Common myeloid progenitor, CD34-positive (primary cell): Measurements from ENCODE around the gene LAMB1.

Experiments
- CTCF ChIA-PET: fragments of 350-600 bp; sonication (Branson Sonifier 250); formaldehyde crosslinking; loops from one replicate; lab custom pipeline; 2021; ENCODE audit warnings: antibody characterized with exemption; lab: Charles Lee
- POLR2A ChIA-PET: fragments of 350-600 bp; sonication (Branson Sonifier 250); formaldehyde crosslinking; loops from one replicate; lab custom pipeline; 2021; ENCODE audit warnings: antibody characterized with exemption; lab: Charles Lee
- DNase-seq, 3 donors: peaks; one replicate each; pipeline versions ENCODE4 v3.0.0 to v3.0.0-alpha.2; 2013
- H3K27ac ChIP-seq, 2 experiments: 1 replicate in 1 of 2; 2 replicates in 1 of 2; pipeline ENCODE4 v1.7.0; 2013; ENCODE audit warnings: inconsistent platforms in 2 of 2, low read length in 2 of 2, mild to moderate bottlenecking in 2 of 2, low read depth in 1 of 2, moderate library complexity in 1 of 2; ENCODE audit not compliant: severe bottlenecking in 2 of 2, insufficient read depth in 1 of 2, poor library complexity in 1 of 2
- H3K27me3 ChIP-seq, 5 experiments: replicated peaks in 2 of 5; 1 replicate in 3 of 5; 2 replicates in 2 of 5; pipeline versions ENCODE4 v1.6.1 to v1.7.0; 2013; ENCODE audit warnings: low read length in 4 of 5, mild to moderate bottlenecking in 2 of 5, moderate library complexity in 2 of 5, inconsistent platforms in 1 of 5; ENCODE audit not compliant: insufficient read depth in 5 of 5, control insufficient read depth in 4 of 5
- H3K36me3 ChIP-seq, 4 experiments: 1 replicate in 2 of 4; 2 replicates in 2 of 4; pipeline versions ENCODE4 v1.6.1 to v1.7.0; 2013; ENCODE audit warnings: low read length in 3 of 4, control low read depth in 1 of 4, mild to moderate bottlenecking in 1 of 4; ENCODE audit not compliant: control insufficient read depth in 4 of 4, insufficient read depth in 4 of 4
- H3K4me1 ChIP-seq, 4 experiments: 1 replicate in 3 of 4; 2 replicates in 1 of 4; pipeline versions ENCODE4 v1.6.1 to v1.7.1; 2013; ENCODE audit warnings: low read length in 3 of 4, mild to moderate bottlenecking in 3 of 4, control low read depth in 1 of 4, inconsistent platforms in 1 of 4, moderate library complexity in 1 of 4; ENCODE audit not compliant: control insufficient read depth in 4 of 4, insufficient read depth in 4 of 4; ENCODE audit errors: control extremely low read depth in 1 of 4
- H3K4me3 ChIP-seq, 7 experiments: 1 replicate in 4 of 7; 2 replicates in 3 of 7; pipeline versions ENCODE4 v1.5.1 to v1.7.0; 2013; ENCODE audit warnings: mild to moderate bottlenecking in 7 of 7, low read length in 6 of 7, moderate library complexity in 6 of 7, inconsistent platforms in 2 of 7, low read depth in 2 of 7, control low read depth in 1 of 7; ENCODE audit not compliant: insufficient read depth in 4 of 7, control insufficient read depth in 1 of 7; ENCODE audit errors: extremely low read depth in 1 of 7
- H3K9me3 ChIP-seq, 5 experiments: 1 replicate in 4 of 5; 2 replicates in 1 of 5; pipeline versions ENCODE4 v1.6.1 to v1.7.1; 2013; ENCODE audit warnings: low read length in 4 of 5, mild to moderate bottlenecking in 2 of 5, inconsistent platforms in 1 of 5, low read depth in 1 of 5, moderate library complexity in 1 of 5; ENCODE audit not compliant: control insufficient read depth in 4 of 5, insufficient read depth in 2 of 5; ENCODE audit errors: control extremely low read depth in 1 of 5
- WGBS: methylation state at CpG from one replicate; pipeline ENCODE4 v1.1.5; 2013; ENCODE audit not compliant: insufficient coverage; 5-methylcytosine and 5-hydroxymethylcytosine counted together

Gene LAMB1

DNA sequence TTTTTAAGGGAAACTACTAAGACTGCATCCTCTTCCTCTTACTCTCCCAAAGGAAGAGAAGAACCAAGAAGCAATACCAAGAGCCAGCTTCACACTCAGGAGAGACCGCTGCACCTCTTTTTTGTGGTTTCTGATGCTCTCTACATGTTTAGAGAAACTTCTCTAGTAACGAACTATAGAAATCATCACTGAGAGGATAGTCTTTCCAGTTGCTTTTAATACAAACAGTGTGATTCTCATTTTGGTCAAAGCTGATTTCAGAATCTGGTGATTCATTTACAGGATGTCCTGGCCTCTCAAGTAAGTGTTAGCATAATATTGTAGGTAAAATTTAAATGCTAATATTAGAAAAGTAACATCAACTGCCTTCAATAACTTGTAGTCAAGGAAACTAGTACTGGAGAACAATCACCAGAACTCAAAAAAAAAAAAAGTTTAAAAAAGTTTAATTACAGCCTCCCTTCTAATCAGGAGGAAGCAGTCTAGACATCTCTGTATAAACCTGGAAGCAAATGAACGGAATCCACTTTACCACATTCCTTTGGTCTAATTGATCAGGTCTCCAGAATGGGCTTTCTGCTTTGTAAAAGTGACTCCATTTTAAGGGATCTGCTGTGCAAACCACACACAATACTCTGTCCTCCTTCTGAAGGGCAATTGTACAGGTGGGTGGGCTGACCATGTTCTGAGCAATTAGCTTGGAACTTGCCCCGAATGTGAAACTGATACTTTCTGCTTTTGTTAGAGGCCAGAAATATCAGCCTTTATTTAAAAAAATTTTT, 3.0 kb downstream of the LAMB1 start:
- WGBS, result 90% methylated on average over 2 of the region's 4 CpGs
- Histone ChIP-seq H3K9me3 (no peaks in the 10 kb centered on the region), H3K27ac (no peak overlapping the region), H3K4me1 (peaks cover 3 to 27% (median 22%) of the 10 kb centered on the region in 4 experiments), H3K36me3 (no peaks in the 10 kb centered on the region), H3K27me3 (peaks cover 2 to 79% (median 40%) of the 10 kb centered on the region in 5 experiments), H3K4me3 (no peak overlapping the region)
- DNase-seq, result peak in 1 of 3 donors; percentile 9
- ChIA-PET POLR2A (no interaction called here), CTCF (no interaction called here)

GRCh38 chr7:107998660-107999480, 4.1 kb downstream of the LAMB1 start:
- no peak for DNase-seq
- POLR2A ChIA-PET, result no interaction called here
- 100% methylated on average over 3 of the region's 3 CpGs for WGBS
- Histone ChIP-seq H3K27me3 (peaks cover 2 to 74% (median 34%) of the 10 kb centered on the region in 5 experiments), H3K9me3 (no peaks in the 10 kb centered on the region), H3K27ac (no peak overlapping the region), H3K4me3 (no peak overlapping the region), H3K4me1 (peaks cover 3 to 25% (median 22%) of the 10 kb centered on the region in 4 experiments), H3K36me3 (no peaks in the 10 kb centered on the region)
- CTCF ChIA-PET, result interaction anchor here (0.8 to 1.0 kb wide), 2 partner anchors 18 to 78 kb away, joined by 3 read pairs; no protein-coding TSS in a partner anchor

DNA sequence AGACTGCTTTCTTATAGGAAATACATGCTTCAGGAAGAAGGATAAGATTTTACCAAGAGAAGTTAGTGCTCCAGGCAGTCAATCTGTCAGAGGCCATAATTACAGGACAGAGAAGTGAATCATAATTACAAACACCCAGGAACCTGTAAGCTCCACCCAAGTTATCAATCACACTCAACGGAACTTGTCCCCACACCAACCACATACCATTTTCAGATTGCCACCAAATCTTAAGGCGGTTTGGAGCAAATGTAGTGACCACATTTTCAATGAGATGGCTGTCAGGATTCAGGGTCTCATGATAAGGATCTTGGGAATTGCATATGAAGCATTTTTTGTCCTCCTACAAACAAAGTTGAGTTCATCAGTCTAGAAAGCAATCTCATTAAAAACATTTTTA, 4.8 kb downstream of the LAMB1 start:
- 100% methylated on average over 1 of the region's 2 CpGs for WGBS

GRCh38 chr7:107996072-107996882, 6.7 kb downstream of the LAMB1 start:
- peaks cover 2 to 54% (median 22%) of the 10 kb centered on the region in 5 experiments for H3K27me3 ChIP-seq
- H3K36me3 ChIP-seq, result no peaks in the 10 kb centered on the region
- WGBS, result 84% methylated on average over 4 of the region's 7 CpGs
- ChIA-PET POLR2A (no interaction called here), CTCF (no interaction called here)
- no peak overlapping the region for H3K4me3 ChIP-seq
- no peak for DNase-seq
- no peak overlapping the region for H3K27ac ChIP-seq
- H3K4me1 ChIP-seq, result peaks cover 0 to 3% (median 2%) of the 10 kb centered on the region in 4 experiments
- no peaks in the 10 kb centered on the region for H3K9me3 ChIP-seq

More for the DNA sequence above, 4.8 kb downstream of the LAMB1 start:
- Histone ChIP-seq H3K36me3 (no peaks in the 10 kb centered on the region), H3K27me3 (peaks cover 2 to 71% (median 32%) of the 10 kb centered on the region in 5 experiments), H3K4me1 (peaks cover 3 to 22% (median 20%) of the 10 kb centered on the region in 4 experiments), H3K9me3 (no peaks in the 10 kb centered on the region), H3K4me3 (no peak overlapping the region), H3K27ac (no peak overlapping the region)
- POLR2A ChIA-PET, result no interaction called here
- CTCF ChIA-PET, result interaction anchor here (0.8 kb wide), 1 partner anchor 78 kb away, joined by 3 read pairs; no protein-coding TSS in a partner anchor
- DNase-seq, result no peak

DNA sequence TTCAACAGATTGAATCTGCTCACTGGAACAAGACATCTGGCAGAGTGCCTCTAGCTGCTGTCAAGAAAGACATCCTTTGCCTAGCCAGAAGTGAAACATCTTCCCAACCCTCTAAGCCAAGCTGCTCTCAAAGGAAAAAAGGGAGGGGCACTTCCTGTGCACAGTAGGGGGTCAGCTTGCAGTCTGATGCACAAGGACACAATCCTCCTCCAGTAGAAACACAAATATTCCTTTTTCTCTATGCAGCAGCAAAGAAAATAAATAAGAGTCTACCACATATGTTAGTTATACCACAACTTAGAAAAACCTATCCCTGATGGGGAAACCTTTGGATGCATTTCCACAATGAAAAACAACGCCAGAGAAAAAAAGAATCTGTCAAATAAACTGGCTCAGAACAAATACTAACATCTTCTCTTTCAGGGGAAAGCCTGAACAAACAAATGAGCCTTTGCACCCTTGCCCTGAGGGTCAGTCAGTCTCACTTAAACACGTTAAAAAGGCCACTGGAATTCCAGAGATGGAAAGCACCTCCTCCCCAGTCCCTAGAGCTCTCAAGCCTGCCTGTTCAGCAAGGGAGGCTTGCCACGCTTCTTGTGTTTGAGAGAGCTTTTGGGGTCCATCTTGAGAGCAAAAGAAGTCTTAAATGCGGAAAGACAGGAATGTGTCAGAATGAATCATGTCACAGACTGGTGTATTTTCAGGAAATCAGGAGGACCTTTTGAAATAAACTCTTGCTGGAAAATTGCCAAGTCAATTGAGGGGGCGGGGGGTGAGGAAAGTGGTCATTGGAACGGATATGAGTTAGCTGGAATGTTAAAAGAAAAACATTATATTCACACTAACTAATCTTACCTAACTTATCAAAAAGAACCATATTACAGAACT, 7.5 kb downstream of the LAMB1 start:
- ChIA-PET POLR2A (no interaction called here), CTCF (no interaction called here)
- Histone ChIP-seq H3K36me3 (no peaks in the 10 kb centered on the region), H3K27ac (no peak overlapping the region), H3K4me3 (no peak overlapping the region), H3K4me1 (no peaks in the 10 kb centered on the region), H3K9me3 (no peaks in the 10 kb centered on the region), H3K27me3 (peaks cover 0 to 47% (median 14%) of the 10 kb centered on the region in 5 experiments)
- 75% methylated on average over 4 of the region's 6 CpGs for WGBS
- no peak for DNase-seq

DNA sequence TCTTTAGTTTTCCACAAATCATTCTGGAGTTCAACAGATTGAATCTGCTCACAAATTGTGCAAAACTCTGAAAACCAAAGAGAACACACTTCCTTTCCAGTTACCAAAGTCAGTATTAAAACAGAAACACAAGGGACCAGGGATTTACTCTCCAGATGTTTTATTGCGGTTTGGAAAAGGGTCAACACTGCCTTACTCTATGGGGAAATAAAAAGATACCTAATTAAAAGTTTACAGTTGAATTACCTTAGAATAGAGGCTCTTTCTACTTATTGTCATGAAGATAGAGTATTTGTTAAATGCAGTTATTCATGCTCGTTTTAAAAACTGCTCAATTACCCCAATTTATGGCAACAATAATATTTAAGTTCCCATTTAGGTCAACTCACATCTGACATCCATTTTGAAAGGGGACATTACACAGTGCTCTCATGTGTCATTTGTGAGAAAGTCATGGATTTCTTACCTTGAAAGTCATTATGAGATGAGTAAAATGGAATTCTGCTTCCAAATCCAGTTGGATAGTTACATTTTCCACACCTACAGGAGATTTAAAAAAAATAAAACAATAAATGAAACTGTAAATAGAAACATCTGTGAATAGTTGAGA, 8.4 kb downstream of the LAMB1 start:
- Histone ChIP-seq H3K4me1 (no peaks in the 10 kb centered on the region), H3K36me3 (no peaks in the 10 kb centered on the region), H3K27ac (no peak overlapping the region), H3K27me3 (peaks cover 0 to 43% (median 14%) of the 10 kb centered on the region in 5 experiments), H3K9me3 (no peaks in the 10 kb centered on the region), H3K4me3 (no peak overlapping the region)
- POLR2A ChIA-PET, result no interaction called here
- WGBS, result no CpG with 5 or more reads among the region's 2 CpGs
- CTCF ChIA-PET, result no interaction called here
- no peak for DNase-seq
